GM18508 (cell line): ENCODE results near the gene CNNM2.
"Not testable (repeated sequence)": the region's sequence is repeated elsewhere in the genome, so short reads cannot be mapped to it uniquely, and the experiment has no call there.

Experiments
- ATAC-seq: cut with Tn5 transposase; IDR thresholded peaks from one replicate; pipeline ENCODE4 v1.9.1; 2021; ENCODE audit warnings: moderate number of reproducible peaks; ENCODE audit not compliant: insufficient read depth, unreplicated experiment

CNNM2 gene

GRCh38 chr10:103066141-103067098 is 148.3 kb downstream of the CNNM2 start:
- ATAC-seq = no peak

GRCh38 chr10:103067099-103067477 is 149.0 kb downstream of the CNNM2 start:
- ATAC-seq = not testable (repeated sequence)

GRCh38 chr10:103067484-103067883 is 149.4 kb downstream of the CNNM2 start:
- no peak for ATAC-seq

- ATAC-seq = no peak
Measured at GRCh38 chr10:103067956-103068355, 149.9 kb downstream of the CNNM2 start.

- no peak for ATAC-seq
Measured at GRCh38 chr10:103069453-103070331, 151.6 kb downstream of the CNNM2 start.

GRCh38 chr10:103072276-103072675 is 154.2 kb downstream of the CNNM2 start:
- ATAC-seq = no peak

- ATAC-seq = no peak
Measured at GRCh38 chr10:103072891-103073290, 154.8 kb downstream of the CNNM2 start.

GRCh38 chr10:103077020-103077419 is 158.9 kb downstream of the CNNM2 start:
- ATAC-seq = no peak

- no peak for ATAC-seq
Measured at GRCh38 chr10:103077491-103078308, 159.6 kb downstream of the CNNM2 start.

- ATAC-seq = no peak
Measured at GRCh38 chr10:103078309-103078615, 160.2 kb downstream of the CNNM2 start.

- no peak for ATAC-seq
Measured at GRCh38 chr10:103078676-103079075, 160.6 kb downstream of the CNNM2 start.

- no peak for ATAC-seq
Measured at GRCh38 chr10:103079100-103079499, 161.0 kb downstream of the CNNM2 start.

GRCh38 chr10:103079946-103080345 is 161.9 kb downstream of the CNNM2 start:
- ATAC-seq = no peak

- no peak for ATAC-seq
Measured at GRCh38 chr10:103080891-103081581, 162.9 kb downstream of the CNNM2 start.

- ATAC-seq = no peak
Measured at GRCh38 chr10:103082683-103083082, 164.6 kb downstream of the CNNM2 start.

- ATAC-seq = no peak
Measured at GRCh38 chr10:103083266-103083976, 165.3 kb downstream of the CNNM2 start.

- no peak for ATAC-seq
Measured at GRCh38 chr10:103083977-103084320, 165.9 kb downstream of the CNNM2 start.

GRCh38 chr10:103086261-103086660 is 168.2 kb downstream of the CNNM2 start:
- ATAC-seq = no peak

- ATAC-seq = no peak
Measured at GRCh38 chr10:103086799-103087198, 168.7 kb downstream of the CNNM2 start.
